ENCODE measurements around the gene NDUFB7. TPM values are rescaled to one million over a fixed set of nuclear protein-coding genes. Genes with fewer than 3 reads are reported as not detected.

Gene NDUFB7
- total RNA-seq, 1 experiment from 2014 or later: 180 TPM

- H3K27me3 ChIP-seq (ENCODE audit: control insufficient read depth, insufficient read depth, low read length): no peaks in the 10 kb centered on the region
- H3K36me3 ChIP-seq (ENCODE audit: control insufficient read depth, insufficient read depth, low read length): no peaks in the 10 kb centered on the region
- no TSS peak for BruUV-seq (replicated peaks)
- TF ChIP-seq CTCF (IDR thresholded peaks at IDR 0.05) (no peak), TCF7L2 (IDR thresholded peaks at IDR 0.05; ENCODE audit: low read depth, low read length) (no peak), SIN3A (IDR thresholded peaks at IDR 0.05; ENCODE audit: borderline replicate concordance, insufficient read depth, low read depth, low read length) (no peak), POLR2AphosphoS5 (IDR thresholded peaks at IDR 0.05; ENCODE audit: low read depth, low read length) (no peak)
- TF ChIP-seq, protein P1, sequence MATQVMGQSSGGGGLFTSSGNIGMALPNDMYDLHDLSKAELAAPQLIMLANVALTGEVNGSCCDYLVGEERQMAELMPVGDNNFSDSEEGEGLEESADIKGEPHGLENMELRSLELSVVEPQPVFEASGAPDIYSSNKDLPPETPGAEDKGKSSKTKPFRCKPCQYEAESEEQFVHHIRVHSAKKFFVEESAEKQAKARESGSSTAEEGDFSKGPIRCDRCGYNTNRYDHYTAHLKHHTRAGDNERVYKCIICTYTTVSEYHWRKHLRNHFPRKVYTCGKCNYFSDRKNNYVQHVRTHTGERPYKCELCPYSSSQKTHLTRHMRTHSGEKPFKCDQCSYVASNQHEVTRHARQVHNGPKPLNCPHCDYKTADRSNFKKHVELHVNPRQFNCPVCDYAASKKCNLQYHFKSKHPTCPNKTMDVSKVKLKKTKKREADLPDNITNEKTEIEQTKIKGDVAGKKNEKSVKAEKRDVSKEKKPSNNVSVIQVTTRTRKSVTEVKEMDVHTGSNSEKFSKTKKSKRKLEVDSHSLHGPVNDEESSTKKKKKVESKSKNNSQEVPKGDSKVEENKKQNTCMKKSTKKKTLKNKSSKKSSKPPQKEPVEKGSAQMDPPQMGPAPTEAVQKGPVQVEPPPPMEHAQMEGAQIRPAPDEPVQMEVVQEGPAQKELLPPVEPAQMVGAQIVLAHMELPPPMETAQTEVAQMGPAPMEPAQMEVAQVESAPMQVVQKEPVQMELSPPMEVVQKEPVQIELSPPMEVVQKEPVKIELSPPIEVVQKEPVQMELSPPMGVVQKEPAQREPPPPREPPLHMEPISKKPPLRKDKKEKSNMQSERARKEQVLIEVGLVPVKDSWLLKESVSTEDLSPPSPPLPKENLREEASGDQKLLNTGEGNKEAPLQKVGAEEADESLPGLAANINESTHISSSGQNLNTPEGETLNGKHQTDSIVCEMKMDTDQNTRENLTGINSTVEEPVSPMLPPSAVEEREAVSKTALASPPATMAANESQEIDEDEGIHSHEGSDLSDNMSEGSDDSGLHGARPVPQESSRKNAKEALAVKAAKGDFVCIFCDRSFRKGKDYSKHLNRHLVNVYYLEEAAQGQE (IDR thresholded peaks at IDR 0.05; ENCODE audit: insufficient read depth in 1 of 2, low read depth in 2 of 2, low read length in 1 of 2): no peak
- intact Hi-C loops (cut with micrococcal nuclease; ENCODE audit: unreplicated experiment): no loop called here
- in situ Hi-C loops (cut with HindIII; ENCODE audit: low pct_unique_long_range_greater_than_20kb, low sequenced_read_pairs): no loop called here
- POLR2A ChIA-PET: interaction anchor here (0.6 kb wide), 1 partner anchor 127 kb away, joined by 15 read pairs; no protein-coding TSS in a partner anchor
- no peak for DNase-seq (ENCODE audit: low read depth, low spot score)
- ATAC-seq: peak; percentile 73
- peak overlapping the region in 1 of 2 experiments; percentile 16; a peak in 1 of 4 replicates for H3K4me3 ChIP-seq (ENCODE audit: low read depth in 2 of 2, low read length in 2 of 2)
- H3K27ac ChIP-seq (ENCODE audit: low read length): peak overlapping the region; percentile 78
- no peaks in the 10 kb centered on the region for H3K9me3 ChIP-seq (ENCODE audit: control insufficient read depth, insufficient read depth, low read depth, low read length)
- CTCF ChIA-PET: interaction anchor here (0.6 kb wide), 1 partner anchor 1497 kb away, joined by 3 read pairs; no protein-coding TSS in a partner anchor
- H3K4me1 ChIP-seq (ENCODE audit: control insufficient read depth, insufficient read depth, low read length): peaks cover 42% of the 10 kb centered on the region
Measured at GRCh38 chr19:14550201-14550754, 21.6 kb downstream of the NDUFB7 start.

- intact Hi-C loops (cut with micrococcal nuclease; ENCODE audit: unreplicated experiment) (no loop called here), in situ Hi-C loops (cut with HindIII; ENCODE audit: low pct_unique_long_range_greater_than_20kb, low sequenced_read_pairs) (no loop called here)
- Histone ChIP-seq H3K9me3 (ENCODE audit: control insufficient read depth, insufficient read depth, low read depth, low read length) (no peaks in the 10 kb centered on the region), H3K4me3 (ENCODE audit: low read depth in 2 of 2, low read length in 2 of 2) (no peak overlapping the region), H3K27me3 (ENCODE audit: control insufficient read depth, insufficient read depth, low read length) (no peaks in the 10 kb centered on the region), H3K36me3 (ENCODE audit: control insufficient read depth, insufficient read depth, low read length) (no peaks in the 10 kb centered on the region), H3K27ac (ENCODE audit: low read length) (no peak overlapping the region), H3K4me1 (ENCODE audit: control insufficient read depth, insufficient read depth, low read length) (peaks cover 13% of the 10 kb centered on the region)
- ChIA-PET CTCF (no interaction called here), POLR2A (no interaction called here)
- no TSS peak for BruUV-seq (replicated peaks)
- ATAC-seq: no peak
- DNase-seq (ENCODE audit: low read depth, low spot score): no peak
- no peak for TF ChIP-seq SIN3A (IDR thresholded peaks at IDR 0.05; ENCODE audit: borderline replicate concordance, insufficient read depth, low read depth, low read length)
- no peak for TF ChIP-seq TCF7L2 (IDR thresholded peaks at IDR 0.05; ENCODE audit: low read depth, low read length)
- no peak for TF ChIP-seq POLR2AphosphoS5 (IDR thresholded peaks at IDR 0.05; ENCODE audit: low read depth, low read length)
- TF ChIP-seq, protein P1 (IDR thresholded peaks at IDR 0.05; ENCODE audit: insufficient read depth in 1 of 2, low read depth in 2 of 2, low read length in 1 of 2): no peak
- no peak for TF ChIP-seq CTCF (IDR thresholded peaks at IDR 0.05)
Measured at GRCh38 chr19:14545716-14546082, 26.2 kb downstream of the NDUFB7 start.
